HG02623 (cell line): ENCODE results near the gene IREB2.
"Not testable (repeated sequence)": the region's sequence is repeated elsewhere in the genome, so short reads cannot be mapped to it uniquely, and the experiment has no call there.

Experiments
- ATAC-seq: cut with Tn5 transposase; IDR thresholded peaks from one replicate; pipeline ENCODE4 v1.9.1; 2021; ENCODE audit warnings: moderate library complexity; ENCODE audit not compliant: unreplicated experiment

The IREB2 gene, protein sequence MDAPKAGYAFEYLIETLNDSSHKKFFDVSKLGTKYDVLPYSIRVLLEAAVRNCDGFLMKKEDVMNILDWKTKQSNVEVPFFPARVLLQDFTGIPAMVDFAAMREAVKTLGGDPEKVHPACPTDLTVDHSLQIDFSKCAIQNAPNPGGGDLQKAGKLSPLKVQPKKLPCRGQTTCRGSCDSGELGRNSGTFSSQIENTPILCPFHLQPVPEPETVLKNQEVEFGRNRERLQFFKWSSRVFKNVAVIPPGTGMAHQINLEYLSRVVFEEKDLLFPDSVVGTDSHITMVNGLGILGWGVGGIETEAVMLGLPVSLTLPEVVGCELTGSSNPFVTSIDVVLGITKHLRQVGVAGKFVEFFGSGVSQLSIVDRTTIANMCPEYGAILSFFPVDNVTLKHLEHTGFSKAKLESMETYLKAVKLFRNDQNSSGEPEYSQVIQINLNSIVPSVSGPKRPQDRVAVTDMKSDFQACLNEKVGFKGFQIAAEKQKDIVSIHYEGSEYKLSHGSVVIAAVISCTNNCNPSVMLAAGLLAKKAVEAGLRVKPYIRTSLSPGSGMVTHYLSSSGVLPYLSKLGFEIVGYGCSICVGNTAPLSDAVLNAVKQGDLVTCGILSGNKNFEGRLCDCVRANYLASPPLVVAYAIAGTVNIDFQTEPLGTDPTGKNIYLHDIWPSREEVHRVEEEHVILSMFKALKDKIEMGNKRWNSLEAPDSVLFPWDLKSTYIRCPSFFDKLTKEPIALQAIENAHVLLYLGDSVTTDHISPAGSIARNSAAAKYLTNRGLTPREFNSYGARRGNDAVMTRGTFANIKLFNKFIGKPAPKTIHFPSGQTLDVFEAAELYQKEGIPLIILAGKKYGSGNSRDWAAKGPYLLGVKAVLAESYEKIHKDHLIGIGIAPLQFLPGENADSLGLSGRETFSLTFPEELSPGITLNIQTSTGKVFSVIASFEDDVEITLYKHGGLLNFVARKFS

DNA sequence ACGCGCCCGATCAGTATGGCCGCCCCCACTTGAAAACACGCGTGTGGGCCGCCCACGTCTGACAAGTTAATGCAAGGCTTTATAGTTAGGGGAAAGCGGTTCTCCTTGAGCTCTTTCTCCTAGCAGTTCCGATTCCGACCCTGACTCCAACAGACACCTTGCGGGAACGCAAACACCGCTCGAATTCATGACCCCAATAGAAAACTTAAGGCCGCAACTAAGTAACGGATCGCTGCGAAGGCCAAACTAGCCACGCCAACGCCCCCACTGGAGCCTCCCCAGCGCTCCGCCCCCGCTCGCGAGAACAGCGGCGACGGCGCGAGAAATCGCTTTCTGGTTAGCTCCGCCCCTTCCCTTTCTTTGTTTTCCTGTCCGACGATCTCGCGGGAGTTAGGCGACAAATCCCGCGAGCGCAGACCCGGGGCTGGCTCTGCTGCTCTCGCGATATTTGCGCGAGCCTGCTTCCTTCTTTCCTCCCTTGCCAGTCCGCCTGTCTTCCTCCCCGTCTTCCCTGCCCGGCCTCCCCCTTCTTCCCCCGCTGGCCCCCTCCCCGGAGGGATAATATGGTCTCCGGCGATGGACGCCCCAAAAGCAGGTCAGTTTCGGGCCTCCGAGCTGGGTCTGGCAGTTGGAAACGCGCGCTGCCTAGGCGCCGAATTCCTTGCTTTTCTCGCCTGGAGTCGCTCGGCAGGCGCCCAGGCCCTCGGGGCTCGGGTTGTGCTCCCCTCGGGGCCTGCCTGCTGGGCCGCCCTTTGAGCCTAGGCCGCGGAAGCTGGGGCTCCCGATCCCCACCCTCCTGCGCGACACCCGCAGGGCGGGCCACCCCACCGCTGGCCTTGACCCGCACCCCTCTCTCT lies at the start of gene IREB2:
Gene IREB2 (plus strand): TSS at position 455 of the 857 bp plus-strand sequence. CDS start 122 bp downstream, at position 577.
- peak; percentile 77 for ATAC-seq

DNA sequence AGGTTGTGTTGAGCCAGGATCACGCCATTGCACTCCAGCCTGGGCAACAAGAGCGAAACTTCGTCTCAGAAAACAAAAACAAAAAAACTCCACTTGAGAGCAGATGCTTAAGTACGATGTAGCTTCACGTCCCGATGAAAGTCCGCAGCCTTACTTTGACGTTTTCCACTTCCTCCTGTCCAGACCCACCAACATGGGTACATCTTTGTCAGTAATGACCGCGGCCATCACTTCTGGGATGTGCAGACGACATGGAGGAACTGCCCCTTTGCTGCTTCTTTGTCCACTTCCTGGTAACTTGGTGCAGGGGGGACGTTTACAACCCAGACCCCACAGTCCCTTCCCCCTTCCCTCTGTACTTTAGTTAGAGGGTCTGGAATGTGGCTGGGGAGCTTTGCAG lies 49.2 kb upstream of the IREB2 start:
- no peak for ATAC-seq

DNA sequence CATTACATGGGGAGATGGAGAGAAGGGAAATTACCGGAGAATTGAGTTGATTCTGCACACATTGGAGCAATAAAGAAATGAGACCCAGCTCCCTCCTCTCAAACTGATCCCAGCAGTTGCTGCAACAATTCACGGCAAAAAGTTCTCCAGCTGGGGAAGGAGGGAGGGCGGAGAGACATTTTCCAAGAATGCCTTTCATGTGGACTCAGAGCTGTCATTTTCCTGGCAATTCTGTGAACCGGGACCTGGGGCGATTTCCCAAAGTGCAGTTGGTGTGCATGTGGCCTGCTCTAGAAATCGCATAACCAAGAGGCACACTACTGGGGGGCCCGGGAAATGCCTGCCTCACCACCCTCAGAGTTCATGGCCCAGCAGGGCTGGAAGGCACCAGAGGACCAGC lies 48.7 kb upstream of the IREB2 start:
- ATAC-seq = no peak

GRCh38 chr15:78389738-78390137 lies 48.3 kb upstream of the IREB2 start:
- no peak for ATAC-seq

GRCh38 chr15:78390242-78390641 lies 47.8 kb upstream of the IREB2 start:
- ATAC-seq = no peak

GRCh38 chr15:78390826-78391225 lies 47.2 kb upstream of the IREB2 start:
- no peak for ATAC-seq

DNA sequence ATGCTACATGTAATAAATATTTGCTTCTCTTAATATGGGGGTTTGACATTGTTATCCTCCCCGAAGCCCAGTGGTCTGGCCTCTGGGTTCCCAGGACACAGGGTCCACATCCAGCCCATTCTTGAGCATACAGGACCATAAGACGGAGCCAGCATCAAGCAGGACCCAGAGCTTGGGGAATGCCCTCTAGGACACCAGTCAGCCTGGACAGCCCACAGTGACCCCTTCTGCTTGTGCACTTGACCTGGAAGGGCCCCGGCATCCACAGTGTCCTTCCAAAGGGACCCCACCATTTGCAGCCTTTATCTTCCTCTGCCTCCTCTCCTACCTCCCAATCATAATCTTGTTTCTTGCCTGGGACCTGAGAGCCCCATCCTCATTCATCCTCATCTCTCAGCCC lies 46.2 kb upstream of the IREB2 start:
- no peak for ATAC-seq

DNA sequence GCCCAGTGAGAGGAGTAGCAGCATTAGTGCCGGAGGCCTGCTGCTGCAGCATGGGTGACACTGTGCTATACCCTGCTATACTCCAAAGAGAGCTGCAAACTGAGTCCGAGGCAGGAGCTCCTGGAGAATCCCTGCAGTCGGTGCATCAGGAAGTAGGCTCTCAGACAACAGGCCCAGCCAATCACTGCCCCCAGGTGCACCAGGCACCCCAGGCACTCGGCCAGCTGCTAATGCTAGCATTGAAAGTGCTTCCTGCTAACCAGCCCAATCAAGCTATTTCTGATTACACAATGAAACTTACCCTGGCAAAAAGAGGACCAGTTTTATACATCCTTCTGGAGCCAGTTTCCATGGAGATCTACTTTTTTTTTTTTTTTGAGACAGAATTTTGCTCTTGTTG lies 45.6 kb upstream of the IREB2 start:
- ATAC-seq = no peak

- ATAC-seq = no peak
Measured at GRCh38 chr15:78393137-78393536, 44.9 kb upstream of the IREB2 start.

GRCh38 chr15:78394026-78394425 lies 44.0 kb upstream of the IREB2 start:
- ATAC-seq = no peak

- ATAC-seq = no peak
Measured at GRCh38 chr15:78394981-78395616, 42.9 kb upstream of the IREB2 start.

- no peak for ATAC-seq
Measured at GRCh38 chr15:78396186-78396814, 41.7 kb upstream of the IREB2 start.

GRCh38 chr15:78396976-78397375 lies 41.0 kb upstream of the IREB2 start:
- no peak for ATAC-seq

- no peak for ATAC-seq
Measured at GRCh38 chr15:78397382-78397781, 40.6 kb upstream of the IREB2 start.

DNA sequence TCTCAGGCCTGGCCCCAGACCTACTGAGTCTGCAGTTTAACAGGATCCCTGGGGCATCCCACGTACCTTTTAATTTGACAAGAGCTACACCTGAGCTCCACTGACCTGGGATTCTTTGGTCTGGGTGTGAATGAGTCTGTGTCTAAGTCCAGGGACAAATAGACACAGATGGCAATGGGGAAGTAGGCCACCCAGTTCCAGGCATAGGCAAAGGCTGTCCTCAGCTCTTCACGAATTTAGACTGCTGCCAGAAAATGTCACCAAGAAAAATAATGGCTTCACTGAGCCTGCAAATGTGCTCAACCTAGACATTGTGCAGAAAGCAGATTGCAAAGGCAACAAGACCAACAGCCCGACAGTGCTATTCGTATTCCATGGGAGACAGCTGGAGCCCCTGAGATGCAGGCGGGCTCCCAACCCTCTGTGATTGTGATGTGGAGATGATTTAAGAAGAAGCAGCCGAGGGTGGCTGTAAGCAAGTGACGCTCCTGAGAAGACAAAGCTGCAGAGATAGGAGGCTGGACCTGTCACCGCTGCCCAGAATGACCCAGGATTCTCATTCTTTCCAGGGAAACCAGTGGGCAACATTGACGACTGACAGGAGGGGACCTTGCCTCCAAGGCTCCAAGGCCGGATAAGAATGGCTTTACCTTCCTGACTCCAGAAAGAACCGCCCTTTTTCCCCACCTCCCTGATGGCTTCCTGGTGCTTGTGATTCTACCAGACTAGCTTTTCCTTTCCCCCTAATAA lies 39.8 kb upstream of the IREB2 start:
- ATAC-seq = no peak

DNA sequence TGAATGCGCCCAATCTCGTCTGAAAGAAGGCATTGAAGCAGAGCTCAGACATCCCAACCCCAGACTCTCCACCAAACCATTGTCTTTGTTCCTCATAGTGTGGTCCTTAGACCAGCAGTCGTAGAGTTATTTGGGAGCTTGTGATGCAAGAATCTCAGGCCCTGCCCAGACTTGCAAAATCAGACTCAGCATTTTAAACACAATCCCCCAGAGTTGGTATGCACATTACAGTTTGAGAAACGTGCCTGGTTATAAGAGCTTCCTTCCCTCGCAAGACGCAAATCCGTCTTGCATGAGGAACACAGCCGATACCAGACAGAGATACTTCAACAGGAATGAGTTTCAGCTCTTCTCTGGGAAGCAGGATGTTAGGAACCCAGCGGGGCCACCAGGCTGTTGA lies 38.9 kb upstream of the IREB2 start:
- no peak for ATAC-seq

DNA sequence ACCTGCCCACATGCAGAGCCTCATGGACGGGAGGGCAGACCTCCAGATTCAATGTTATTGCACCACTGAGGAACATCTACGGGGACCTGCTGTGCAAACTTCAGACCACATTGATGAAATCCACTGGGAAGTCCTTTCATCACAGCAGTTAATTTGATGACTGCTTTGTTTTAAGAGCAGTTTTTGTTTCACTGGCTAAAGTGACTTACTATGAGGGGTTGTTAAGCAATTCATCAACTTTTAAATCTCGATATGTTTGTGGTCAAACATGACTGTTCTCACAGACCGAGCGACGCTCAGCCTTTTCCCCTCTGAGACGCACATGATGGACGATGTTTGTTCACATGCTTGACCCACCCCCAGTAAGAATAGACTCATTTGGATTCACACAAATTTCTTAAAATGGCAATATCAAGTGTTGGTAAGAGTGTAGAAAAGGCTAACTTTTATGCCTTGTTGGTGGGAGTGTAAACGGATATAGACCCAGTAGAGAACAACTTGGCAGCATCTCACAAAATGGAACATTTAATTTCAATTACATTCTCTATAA lies 35.9 kb upstream of the IREB2 start:
- no peak for ATAC-seq

DNA sequence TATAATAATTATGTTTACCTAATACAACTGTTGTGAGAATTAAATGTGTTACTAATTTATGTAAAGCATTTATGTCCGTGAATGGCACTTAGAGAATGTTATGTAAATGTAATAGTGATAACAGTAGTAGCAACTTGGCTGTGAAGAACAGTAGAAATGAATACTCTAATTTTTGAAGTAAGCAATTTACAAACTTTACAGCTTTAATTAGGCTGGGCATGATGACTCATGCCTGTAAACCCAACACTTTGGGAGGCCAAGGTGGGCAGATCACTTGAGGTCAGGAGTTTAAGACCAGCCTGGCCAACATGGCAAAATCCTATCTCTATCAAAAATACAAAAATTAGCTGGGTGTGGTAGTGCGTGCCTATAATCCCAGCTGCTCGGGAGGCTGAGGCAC lies 33.9 kb upstream of the IREB2 start:
- no peak for ATAC-seq

GRCh38 chr15:78404796-78405195 lies 33.2 kb upstream of the IREB2 start:
- not testable (repeated sequence) for ATAC-seq
